ENCODE results near the gene MAP3K14. TPM values are rescaled to one million over a fixed set of nuclear protein-coding genes. Genes with fewer than 3 reads are reported as not detected.

The MAP3K14 gene
- total RNA-seq, 4 donors from 2014 or later = 3.7 to 14.7 (median 6.7) TPM

GRCh38 chr17:45231481-45232116 lies 85.2 kb downstream of the MAP3K14 start:
- intact Hi-C loops (cut with DNase I) = no loop called here
- H3K36me3 ChIP-seq = peaks cover 0 to 5% (median 0%) of the 10 kb centered on the region in 3 donors
- H3K4me1 ChIP-seq = peaks cover 39 to 68% (median 45%) of the 10 kb centered on the region in 3 donors
- TF ChIP-seq CTCF (IDR thresholded peaks at IDR 0.05) (peak in 1 of 6 experiments; percentile 22), POLR2A (IDR thresholded peaks at IDR 0.05) (no peak)
- 73 to 87% methylated on average over 5 to 10 of the region's 19 CpGs for whole genome bisulfite sequencing, 2 donors
- no peaks in the 10 kb centered on the region for H3K9me3 ChIP-seq
- H3K27me3 ChIP-seq = peaks cover 0 to 6% (median 0%) of the 10 kb centered on the region in 4 donors
- peak overlapping the region in 3 of 4 donors; percentile 83 to 95 (median 86) for H3K27ac ChIP-seq
- no peak overlapping the region for H3K4me3 ChIP-seq
- no peak for DNase-seq

DNA sequence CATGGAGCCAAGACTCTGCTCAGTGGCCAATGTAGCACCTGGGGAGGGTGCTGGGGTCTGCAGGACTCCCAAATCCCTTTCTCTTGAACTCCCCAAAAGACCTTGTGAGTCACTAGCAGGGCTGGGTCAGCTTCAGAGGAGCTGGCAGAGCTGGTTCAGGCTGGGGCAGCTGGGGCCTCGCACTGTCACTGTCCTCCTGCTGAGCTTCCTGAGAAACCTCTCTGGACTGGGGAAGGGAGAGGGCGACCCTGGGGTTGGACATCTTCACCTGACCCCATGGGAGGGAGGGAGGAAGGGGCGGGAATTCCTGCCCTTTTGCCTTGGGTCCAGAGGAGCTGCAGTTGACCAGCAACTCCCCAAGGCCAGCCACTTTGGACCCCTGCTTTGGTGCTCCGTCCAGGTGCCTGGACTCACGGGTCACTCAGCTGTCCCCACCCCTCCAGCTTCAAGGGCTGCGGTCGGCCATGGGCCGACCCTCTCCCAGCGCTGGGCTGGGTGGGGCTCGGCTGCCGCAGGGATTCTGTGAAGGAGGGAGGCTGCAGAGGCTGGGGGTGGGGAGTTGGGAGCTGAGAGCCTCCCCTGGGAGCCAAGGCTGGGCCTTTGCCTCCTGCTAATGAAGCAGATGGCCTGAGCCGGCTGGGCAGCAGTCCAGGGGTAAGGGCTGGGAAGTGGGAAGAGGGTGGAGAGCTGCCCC lies 85.9 kb downstream of the MAP3K14 start:
- DNase-seq = no peak
- peaks cover 39 to 75% (median 45%) of the 10 kb centered on the region in 3 donors for H3K4me1 ChIP-seq
- no peak overlapping the region for H3K4me3 ChIP-seq
- 100% methylated on average over 2 of the region's 12 CpGs; no CpG with 5 or more reads in 1 of the 2 donors for WGBS, 2 donors
- peaks cover 0 to under 1% (median 0%) of the 10 kb centered on the region in 3 donors for H3K36me3 ChIP-seq
- TF ChIP-seq POLR2A (IDR thresholded peaks at IDR 0.05) (no peak), CTCF (IDR thresholded peaks at IDR 0.05) (no peak)
- H3K27ac ChIP-seq = peak overlapping the region; percentile 3 to 95 (median 84)
- H3K27me3 ChIP-seq = peaks cover 0 to 2% (median 0%) of the 10 kb centered on the region in 4 donors
- intact Hi-C loops (cut with DNase I) = no loop called here
- no peaks in the 10 kb centered on the region for H3K9me3 ChIP-seq

DNA sequence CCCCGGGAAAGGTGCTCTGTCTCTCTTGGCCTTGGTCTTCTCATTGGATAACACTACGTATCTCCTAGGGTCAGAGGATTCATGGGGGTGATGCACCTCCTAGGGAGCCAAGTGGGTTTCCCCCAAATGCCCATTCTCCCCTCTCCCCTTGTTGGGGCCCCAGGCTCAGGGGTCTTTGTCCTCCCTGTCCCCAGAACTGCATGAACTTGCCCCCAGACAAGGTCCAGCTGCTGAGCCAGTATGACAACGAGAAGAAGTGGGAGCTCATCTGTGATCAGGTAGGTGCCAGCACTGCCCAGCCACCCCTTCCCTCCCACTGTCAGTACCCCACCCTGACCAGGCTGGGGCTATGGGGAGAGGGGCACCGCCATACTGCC lies 86.4 kb downstream of the MAP3K14 start:
- DNase-seq = no peak
- Histone ChIP-seq H3K27ac (peak overlapping the region; percentile 3 to 95 (median 84)), H3K4me1 (peaks cover 39 to 73% (median 45%) of the 10 kb centered on the region in 3 donors), H3K27me3 (no peaks in the 10 kb centered on the region), H3K36me3 (no peaks in the 10 kb centered on the region), H3K9me3 (no peaks in the 10 kb centered on the region), H3K4me3 (no peak overlapping the region)
- intact Hi-C loops (cut with DNase I) = no loop called here
- 57 to 75% methylated on average over 2 to 3 of the region's 4 CpGs for WGBS, 2 donors
- TF ChIP-seq CTCF (IDR thresholded peaks at IDR 0.05) (no peak), POLR2A (IDR thresholded peaks at IDR 0.05) (no peak)

- Histone ChIP-seq H3K27ac (peak overlapping the region; percentile 66 to 95 (median 84)), H3K9me3 (no peaks in the 10 kb centered on the region), H3K36me3 (no peaks in the 10 kb centered on the region), H3K4me1 (peaks cover 39 to 73% (median 45%) of the 10 kb centered on the region in 3 donors), H3K4me3 (peak overlapping the region in 1 of 4 donors; percentile 70), H3K27me3 (no peaks in the 10 kb centered on the region)
- WGBS, 2 donors = 82 to 91% methylated on average over 4 to 5 of the region's 16 CpGs
- intact Hi-C loops (cut with DNase I) = no loop called here
- TF ChIP-seq CTCF (IDR thresholded peaks at IDR 0.05) = no peak
- no peak for TF ChIP-seq POLR2A (IDR thresholded peaks at IDR 0.05)
- no peak for DNase-seq
Measured at GRCh38 chr17:45229681-45230409, 87.0 kb downstream of the MAP3K14 start.

All from esophagus squamous epithelium (tissue), 5 donors.